Activated T-cell treated with anti-CD3 and anti-CD28 coated beads for 4 hours (primary cell): ENCODE results near the gene KLRK1.
"Not testable (repeated sequence)": the region's sequence is repeated elsewhere in the genome, so short reads cannot be mapped to it uniquely, and the experiment has no call there.

Experiments used
- DNase-seq: peaks from one replicate; pipeline ENCODE4 v3.0.0-alpha.2; 2020

The KLRK1 gene

DNA sequence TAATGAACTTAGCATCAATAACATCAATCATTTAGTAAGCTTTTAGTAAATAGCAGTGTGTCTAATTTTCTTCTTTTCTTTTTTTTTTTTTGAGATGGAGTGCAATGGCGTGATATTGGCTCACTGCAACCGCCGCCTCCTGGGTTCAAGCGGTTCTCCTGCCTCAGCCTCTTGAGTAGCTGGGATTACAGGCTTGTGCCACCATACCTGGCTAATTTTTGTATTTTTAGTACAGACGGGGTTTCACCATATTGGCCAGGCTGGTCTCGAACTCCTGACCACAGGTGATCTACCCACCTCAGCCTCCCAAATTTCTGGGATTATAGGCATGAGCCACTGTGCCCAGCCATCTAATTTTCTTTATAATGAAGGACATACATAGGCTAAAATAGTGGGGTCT is 2.3 kb downstream of the KLRK1 start:
- not testable (repeated sequence) for DNase-seq

DNA sequence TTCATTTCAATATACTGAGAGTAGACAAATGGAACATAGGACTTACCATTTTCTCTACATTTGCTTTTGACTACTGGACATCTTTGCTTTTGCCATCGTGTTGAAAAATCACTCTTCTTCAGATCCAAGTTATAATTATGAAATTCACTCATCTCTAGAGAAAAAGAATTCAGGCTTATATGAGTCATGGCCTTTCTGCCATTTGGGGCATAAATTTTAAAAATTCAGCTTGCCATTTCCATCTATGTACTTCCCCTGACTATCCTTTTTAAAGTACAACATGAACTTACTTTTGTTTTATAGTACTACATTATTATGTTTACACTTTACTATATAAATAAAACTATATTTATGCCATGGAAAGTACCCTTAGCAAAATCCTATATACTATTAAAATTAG is 3.0 kb downstream of the KLRK1 start:
- no peak for DNase-seq

DNA sequence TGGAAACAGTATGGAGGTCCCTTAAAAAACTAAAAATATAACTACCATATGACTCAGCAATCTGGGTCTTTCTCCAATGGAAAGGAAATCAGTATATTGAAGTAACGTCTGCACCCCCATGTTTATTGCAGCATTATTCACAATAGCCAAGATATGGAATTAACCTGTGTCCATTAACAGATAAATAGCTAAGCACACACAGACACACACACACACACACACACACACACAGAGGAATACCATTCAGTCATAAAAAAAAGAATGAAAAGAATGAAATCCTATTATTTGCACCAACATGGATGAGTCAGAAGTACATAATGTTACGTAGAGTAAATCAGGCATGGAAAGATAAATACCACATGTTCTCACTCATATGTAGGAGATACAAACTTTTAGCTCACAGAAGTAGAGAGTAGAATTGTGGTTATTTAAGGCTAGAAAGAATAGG is 4.7 kb downstream of the KLRK1 start:
- no peak for DNase-seq

DNA sequence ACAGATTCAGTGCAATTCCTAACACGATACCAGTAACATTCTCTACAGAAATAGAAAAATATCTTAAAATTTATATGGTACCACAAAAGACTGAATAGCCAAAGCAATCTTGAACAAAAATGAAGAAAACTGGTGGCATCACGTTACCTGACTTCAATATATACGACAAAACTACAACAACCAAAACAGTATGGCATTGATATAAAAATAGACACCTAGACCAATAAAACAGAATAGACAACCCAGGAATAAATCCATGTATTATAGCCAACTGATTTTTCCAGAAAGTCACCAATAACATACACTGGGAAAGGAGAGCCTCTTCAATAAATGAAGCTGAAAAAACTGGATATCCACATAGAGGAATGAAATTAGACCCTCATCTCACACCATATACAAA is 5.7 kb downstream of the KLRK1 start:
- DNase-seq, result no peak

DNA sequence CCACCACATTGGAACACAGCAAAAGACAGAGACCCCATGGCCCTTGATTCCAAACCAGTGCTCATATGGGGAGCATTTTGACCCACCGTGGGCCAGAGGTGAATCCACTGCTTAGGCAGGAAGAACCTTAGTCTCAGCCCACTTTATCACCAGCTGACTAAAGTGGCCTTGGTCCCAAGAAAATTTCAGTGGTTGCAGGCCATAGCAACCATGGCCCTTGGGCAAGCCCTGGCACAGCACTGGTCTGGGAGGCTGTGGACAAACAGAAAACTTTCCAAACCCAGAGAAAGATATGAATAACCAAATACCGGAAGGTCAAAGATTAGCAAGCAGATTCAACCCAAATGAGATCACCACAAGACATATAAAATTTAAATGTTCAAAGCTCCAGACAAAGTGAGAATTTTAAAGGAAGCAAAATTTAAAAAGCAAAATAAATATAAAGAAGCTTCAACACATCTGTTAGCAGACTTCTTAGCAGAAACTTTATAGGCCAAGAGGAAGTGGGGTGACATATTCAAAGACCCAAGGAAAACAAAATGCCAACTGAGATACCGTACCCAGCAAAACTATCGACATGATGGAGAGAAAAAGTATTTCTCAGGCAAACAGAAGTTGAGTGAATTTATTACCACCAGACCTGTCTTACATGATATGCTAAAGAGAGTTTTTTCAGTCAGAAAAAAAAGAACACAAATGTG is 7.8 kb downstream of the KLRK1 start:
- DNase-seq, result no peak

DNA sequence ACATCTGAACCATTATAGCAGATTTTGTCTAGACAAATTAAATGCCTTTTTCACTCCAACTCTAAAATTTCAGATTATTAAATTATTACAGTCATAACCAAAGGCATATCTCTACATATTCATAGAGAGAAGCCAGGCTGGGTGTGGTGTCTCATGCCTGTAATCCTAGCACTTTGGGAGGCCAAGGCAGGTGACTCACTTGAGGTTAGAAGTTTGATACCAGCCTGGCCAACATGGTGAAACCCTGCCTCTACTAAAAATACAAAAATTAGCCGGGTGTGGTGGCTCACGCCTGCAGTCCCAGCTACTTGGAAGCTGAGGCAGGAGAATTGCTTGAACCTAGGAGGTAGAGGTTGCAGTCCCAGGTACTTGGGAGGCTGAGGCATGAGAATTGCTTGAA is 11.1 kb downstream of the KLRK1 start:
- DNase-seq, result not testable (repeated sequence)

DNA sequence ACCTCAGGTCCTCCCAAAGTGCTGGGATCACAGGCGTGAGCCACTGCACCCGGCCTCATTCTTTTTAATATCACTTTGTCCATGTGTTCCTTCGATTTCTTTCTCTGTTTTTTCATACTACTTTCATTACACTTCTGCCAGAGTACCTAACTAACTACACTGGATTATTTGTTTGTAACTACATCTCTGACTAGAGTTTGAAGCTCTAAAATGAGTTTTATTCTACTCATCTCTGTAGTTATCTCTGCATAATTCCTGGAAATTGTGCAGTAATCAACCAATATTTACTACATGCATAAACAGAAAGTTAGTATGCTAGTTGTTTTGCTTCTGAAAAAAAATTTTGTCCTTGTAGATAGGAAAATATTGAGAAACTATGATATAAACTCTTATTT is 15.2 kb downstream of the KLRK1 start:
- DNase-seq, result no peak

DNA sequence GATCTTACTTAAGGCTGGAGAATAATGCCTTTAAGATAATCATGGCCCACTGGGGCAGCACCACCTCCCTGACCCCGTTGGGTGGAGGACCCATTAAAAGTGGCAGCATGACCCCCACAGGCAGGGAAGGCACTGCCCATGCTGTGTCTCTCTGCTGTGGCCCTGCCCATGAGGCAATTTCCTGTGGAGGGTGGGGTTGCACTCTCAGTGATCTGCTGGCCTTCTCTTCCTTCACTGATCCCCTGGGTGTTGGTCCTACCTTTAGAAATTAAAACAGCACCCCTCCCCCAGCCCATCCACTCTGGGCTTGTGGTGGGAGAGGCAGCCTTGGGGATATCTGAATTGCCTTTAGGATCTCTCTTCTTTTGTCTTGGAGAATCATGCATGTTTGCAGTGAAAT is 17.3 kb downstream of the KLRK1 start:
- no peak for DNase-seq

DNA sequence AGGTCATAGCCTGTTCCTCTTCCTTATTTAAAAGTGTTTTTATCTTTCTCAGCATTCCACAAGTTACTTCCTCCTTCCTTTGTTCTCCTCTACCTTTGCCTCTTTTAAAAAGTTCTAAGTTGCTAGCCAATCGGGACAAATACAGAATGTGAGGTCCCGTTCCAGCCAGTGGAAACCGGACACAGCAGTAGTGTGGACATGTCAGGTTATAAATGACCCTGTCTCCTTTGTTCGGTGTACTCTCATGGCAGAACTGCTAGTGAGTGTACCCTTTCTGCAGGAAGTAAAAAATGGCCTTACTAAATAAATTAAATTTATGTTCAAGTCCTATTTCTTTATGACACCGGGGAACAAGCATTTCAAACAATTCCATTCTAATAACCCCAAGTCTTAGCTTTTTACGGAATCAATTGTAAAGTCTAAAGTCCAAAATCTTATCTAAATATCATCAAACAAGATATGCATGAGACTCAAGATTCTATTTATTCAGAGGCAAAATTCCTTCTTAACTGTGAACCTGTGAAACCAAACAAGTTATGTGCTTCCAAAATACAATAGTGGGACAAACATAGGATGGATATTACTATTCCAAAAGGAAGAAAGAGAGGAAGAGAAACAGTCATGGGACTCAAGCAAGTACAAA is 17.8 kb downstream of the KLRK1 start:
- DNase-seq, result not testable (repeated sequence)

DNA sequence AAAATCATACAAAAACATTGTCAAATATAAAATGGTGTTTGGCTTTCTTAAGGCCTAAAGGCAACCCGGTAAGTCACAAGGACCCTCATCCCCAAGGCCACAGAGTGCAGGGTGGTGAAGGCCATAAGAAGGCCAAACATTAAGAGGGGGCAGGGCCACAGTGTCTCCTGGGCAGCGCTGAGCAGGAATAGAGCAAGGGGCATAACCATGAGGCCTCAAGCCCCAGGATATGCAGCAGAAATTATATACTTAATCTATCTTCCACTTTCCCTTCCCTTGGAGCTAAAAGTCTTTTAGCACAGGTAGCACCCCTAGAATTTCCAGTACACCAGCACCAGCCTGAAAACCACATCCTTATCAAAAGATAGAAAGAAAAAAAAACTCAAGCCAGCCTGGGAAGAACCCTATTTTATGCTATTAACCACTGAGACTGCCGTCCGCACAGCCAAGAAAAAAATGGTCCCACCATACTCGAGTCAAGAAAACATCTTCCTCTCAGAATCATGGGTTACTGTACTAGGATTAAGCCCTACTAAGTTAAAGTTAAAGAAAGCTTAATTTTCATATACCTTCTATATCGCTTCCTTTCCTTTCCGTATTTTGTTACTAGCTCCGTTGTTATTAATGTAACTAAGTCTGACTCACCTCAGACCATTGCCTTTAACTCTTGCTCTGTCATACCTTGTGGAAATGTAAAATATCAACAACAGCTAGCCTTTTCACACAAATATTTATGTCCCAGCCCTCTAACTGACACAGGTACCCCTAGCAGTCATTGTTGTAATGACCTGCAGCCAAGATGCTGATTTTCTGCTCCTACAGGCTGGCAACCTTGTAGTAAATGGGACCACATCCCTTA is 20.1 kb downstream of the KLRK1 start:
- DNase-seq, result no peak

DNA sequence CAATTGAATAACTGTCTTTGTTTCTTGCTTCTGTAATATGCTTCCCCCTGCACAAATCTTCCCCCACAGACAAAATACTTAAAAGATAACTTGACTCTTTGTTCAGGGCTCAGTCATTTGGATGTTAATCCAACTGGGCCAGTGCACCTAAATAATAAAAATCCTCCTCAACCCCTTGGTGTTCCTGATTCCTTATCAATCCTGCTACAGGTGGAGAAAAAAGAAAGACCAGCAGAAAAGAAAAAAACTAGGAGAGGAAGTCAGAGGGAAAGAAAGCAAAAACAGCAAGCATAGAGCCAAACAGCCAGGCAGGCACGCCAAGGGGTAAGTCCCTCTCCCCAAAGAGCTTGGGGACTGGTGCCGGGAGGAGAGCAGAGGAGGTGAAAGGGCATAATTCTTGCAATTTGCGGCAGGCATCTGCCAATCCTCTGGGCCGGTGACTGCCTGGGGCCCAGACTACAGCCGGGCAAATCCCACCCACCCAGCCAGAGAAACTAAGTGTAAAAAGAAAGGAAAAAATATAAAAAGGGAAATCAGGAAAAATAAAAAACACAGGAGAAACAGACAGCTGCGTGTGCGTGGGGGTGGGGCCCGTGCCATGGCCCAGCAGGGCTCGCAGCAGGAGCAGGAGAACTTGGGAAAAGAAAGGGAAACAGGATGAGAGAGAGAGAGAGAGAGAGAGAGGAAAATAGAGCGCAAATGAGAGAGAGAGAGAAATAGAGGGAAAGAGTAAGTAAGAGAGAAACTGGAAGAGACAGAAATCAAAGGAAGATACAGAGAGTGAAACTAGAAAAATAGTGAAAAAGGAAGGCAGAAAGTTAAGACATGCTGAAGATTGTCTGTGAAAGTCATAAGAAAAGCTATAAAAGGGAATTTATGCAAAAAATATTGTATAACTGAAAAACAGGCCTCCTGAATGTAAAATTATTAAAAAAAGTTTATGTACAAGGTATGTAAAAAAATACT is 21.4 kb downstream of the KLRK1 start:
- no peak for DNase-seq

DNA sequence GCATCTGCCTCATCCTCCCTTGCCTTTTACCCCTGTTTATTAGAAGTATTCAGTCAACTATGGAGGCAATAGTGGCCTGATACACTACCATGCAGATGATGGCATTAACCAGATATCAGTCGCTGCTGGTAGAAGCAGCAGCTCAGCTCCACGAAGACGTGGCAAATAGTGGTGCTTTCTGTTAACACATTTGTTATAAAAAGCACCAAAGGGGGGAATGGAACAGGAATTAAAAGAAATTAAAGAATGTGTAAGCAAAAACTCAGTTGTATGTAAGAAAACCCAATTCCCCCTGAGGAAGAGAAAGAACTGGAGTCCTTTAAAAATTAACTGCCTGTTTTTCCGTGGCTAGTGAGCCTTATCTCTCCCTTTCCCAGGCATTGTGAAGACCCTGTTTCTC is 22.1 kb downstream of the KLRK1 start:
- DNase-seq, result not testable (repeated sequence)

DNA sequence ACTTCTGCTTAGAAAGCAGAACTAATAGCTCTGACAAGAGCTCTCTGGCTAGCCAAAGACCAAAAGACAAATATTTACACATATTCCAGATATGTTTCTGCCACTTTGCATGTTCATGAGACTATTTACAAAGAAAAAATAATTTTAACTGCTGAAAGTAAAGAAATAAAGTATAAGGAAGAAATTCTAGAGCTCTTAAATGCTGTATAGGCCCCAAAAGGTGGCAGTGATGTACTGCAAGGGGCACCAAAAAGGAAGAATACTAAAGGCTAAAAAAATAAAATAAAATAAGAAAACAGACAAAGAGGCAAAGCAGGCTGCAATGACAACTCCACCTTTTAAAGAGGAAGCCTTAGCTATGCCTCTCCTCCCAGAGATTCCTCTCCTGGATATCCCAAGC is 23.0 kb downstream of the KLRK1 start:
- DNase-seq, result no peak

DNA sequence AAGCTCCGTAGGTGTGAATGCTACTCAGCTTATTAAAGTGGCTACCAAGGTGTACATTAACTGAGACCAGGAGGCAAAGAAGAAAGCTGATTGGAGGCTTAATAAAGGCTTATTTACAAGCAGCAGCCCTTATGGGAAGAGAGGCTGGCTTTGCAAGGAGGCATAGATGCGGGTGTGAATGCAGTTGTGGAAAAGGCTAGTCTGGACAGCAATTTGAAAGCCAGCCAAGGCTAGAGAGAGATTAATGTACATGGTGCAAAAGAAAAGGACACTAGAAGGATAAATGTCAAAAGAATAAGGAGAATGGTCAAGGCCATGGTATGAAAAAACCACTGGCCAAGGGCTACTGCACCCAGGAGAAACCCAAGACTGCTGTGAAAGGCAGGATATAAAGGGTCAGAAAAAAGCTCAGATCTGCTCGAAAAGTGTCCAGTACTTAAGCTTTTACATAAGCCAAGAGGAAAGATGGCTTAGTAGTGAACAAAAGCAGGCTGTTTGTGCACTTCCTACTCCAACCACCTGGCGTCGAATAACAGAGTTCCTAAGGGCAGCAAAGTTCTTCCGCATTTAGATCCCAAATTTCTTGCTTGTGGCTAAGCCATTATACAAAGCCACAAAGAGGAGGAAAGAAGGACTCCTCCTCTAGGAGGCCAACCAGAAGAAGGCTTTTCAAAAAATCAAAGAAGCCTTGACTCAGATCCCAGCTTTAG is 24.0 kb downstream of the KLRK1 start:
- DNase-seq, result no peak

DNA sequence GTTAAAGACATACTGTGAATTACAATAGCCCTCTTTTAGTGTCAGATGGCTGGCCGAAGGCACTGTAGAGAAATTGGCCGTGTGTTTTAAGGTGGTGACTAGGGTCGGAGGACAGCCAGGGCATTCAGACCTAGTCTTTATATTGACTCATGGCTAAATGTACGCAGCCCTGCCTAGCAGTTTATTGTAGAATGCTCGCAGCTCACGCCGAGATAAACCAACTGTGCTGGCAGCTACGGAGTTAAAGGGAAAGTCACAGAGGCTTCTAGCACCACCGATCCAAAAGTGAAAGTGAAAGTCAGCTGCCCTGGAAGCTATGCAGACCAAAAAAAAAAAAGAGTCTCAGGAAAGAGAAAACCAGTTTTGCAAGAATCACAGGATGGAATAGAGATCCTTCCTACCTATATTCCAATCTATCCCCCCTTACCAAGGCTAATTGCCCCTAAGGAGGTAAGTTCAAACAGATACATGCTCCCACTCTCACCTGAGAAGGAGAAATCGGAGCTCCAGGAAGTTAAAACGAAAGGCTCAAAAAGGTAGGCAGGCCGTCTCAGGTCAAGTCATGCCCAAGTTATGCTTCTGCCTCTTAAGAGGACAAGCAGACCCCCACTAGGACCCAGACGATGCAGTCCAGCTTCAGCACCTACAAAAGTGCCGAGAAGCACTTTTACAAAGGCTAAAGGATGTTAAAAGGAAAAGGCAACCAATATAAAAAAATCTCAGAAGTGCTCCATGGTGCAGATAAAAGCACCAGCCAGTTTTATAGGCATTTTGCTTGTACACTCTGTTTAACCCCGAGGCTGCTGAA is 24.8 kb downstream of the KLRK1 start:
- peak; percentile 57 for DNase-seq

DNA sequence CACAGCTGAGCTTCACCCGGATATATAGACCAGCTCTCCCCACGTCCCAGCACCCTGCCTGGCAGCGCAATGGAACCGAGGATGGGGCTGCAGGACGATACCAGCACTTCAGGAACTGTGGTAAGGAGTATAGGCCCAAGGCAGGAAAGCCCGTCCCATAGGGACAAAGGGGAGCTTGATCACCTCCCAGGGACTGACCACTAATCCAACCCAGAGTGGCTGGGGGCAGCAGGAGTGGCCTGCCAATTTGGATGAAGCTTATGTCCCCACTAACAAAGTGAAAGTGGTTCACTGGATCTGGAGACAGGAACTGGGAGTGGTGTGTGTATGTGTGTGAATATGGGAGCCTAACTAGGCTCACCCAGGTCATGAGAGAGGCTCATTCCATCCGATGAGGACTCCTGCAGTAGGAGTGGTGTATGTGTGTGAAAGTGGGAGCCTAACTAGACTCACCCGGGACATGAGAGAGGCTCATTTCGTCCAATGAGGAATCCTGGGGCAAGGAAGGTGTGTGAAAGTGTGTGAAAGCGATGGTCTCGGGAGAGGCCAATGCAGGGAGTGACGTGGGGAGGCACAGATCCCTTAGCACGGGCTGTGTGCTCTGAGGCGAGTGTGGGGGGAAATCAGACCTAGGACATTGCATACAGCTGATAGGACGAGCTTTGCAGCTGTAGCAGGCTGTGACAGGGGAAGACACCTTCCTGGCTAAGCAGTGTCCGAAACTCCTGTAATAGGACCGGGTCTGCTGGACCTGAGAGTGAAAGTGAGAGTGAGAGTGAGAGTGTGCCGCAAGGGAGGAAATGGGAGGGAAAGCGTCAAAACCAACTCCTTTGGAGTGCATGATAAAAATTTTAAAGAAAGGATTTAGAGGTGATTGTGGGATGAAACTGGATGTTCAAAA is 25.7 kb downstream of the KLRK1 start:
- no peak for DNase-seq

DNA sequence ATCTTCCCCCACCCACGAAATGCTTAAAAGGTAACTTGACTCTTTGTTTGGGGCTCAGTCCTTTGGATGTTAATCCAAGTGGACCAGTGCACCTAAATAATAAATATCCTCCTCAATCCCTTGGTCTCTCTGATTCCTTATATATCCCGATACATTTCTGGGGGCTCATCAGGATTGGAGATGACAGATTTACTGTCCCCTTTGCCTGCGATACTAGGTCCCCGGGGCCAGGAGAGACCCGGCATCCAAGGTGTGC is 26.3 kb downstream of the KLRK1 start:
- no peak for DNase-seq

DNA sequence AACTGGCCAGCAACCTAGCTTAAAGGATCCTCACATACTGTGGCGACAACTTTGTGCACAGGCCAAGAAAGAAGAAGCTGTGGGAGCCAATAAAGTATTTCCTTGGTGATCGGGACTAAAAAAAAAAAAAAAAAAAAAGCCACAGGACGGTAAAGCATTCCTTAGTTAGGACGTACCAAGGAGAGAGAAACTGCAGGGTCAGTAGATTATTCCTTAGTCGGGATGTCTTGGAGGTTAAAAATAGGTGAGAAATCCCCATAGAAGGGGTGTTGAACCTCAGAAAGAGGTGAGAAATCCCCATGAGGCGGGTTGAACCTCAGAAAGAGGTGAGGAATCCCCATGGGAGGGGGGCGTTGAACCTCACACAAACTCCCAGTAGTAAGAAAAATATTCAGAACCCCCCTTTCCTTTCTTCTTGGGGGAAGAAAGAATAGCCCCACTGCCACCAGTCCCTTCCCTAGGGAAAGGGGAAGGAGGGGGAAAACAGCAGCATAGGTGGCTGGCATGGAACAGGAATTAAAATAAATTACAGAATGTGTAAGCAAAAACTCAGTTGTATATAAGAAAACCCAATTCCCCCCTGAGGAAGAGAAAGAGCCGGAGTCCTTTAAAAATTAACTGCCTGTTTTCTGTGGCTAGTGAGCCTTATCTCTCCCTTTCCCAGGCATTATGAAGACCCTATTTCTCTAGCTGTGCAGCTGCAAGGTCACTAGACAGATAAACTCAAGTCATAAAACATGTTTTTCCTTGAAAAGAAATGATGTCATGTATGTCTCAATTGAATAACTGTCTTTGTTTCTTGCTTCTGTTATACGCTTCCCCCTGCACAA is 26.8 kb downstream of the KLRK1 start:
- no peak for DNase-seq

DNA sequence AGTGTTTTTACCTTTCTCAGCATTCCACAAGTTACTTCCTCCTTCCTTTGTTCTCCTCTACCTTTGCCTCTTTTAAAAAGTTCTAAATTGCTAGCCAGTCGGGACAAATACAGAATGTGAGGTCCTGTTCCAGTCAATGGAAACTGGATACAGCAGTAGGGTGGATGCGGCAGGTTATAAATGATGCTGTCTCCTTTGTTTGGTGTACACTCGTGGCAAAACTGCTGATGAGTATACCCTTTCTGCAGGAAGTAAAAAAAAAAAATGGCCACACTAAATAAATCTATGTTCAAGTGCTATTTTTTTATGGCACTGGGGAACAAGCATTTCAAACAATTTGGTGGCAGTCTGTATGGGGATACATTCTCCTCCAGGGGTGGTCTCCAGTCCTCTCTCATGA is 27.5 kb downstream of the KLRK1 start:
- no peak for DNase-seq
